Activated T-helper 1 cell treated with anti-CD3 and anti-CD28 coated beads, Interleukin-12 subunit alpha, Interleukin-12 subunit beta, Interleukin-2, Interleukin-4 antibody, amounts not matched to agents 30 ng/mL and 10 ng/mL and 1 ng/mL, durations not matched to agents 14 hours and 24 hours and 36 hours (primary cell): Measurements from ENCODE around the gene SPSB3. TPM values are rescaled to one million over a fixed set of nuclear protein-coding genes. Genes with fewer than 3 reads are reported as not detected.

Experiments used
- DNase-seq: peaks from one replicate; pipeline ENCODE4 v3.0.0; 2021; ENCODE audit warnings: low spot score
- H3K27ac Mint-ChIP-seq: one replicate; pipeline ENCODE4 v1.8.0; 2021; ENCODE audit warnings: mild to moderate bottlenecking, mixed read lengths
- H3K27me3 Mint-ChIP-seq: one replicate; pipeline ENCODE4 v1.8.0; 2022; ENCODE audit warnings: mild to moderate bottlenecking, moderate library complexity, mixed read lengths; ENCODE audit not compliant: insufficient read depth
- H3K36me3 Mint-ChIP-seq: one replicate; pipeline ENCODE4 v1.8.0; 2021; ENCODE audit warnings: low read depth, mixed read lengths
- H3K4me1 Mint-ChIP-seq: one replicate; pipeline ENCODE4 v1.8.0; 2021; ENCODE audit warnings: low read depth, mixed read lengths
- H3K4me3 Mint-ChIP-seq: one replicate; pipeline ENCODE4 v1.8.0; 2021; ENCODE audit warnings: mild to moderate bottlenecking, moderate library complexity, mixed read lengths
- H3K9me3 Mint-ChIP-seq: one replicate; pipeline ENCODE4 v1.8.0; 2021; ENCODE audit warnings: mixed read lengths
- intact Hi-C: fragments of 100-400 bp; cut with micrococcal nuclease; formaldehyde crosslinking; loops from one replicate; pipeline ENCODE4 v1.15.1; 2024
- total RNA-seq: library from RNA; stranded (reverse); gene quantifications from 2 replicates; pipeline ENCODE4 v1.2.3, GENCODE V29; 2022

SPSB3 gene
- total RNA-seq, 1 donor from 2014 or later, result 30.3 TPM

GRCh38 chr16:1820946-1821290, 38.5 kb upstream of the SPSB3 start:
- H3K27me3 Mint-ChIP-seq, result no peaks in the 10 kb centered on the region
- intact Hi-C loops, result no loop called here
- peaks cover 7% of the 10 kb centered on the region for H3K4me1 Mint-ChIP-seq
- DNase-seq, result no peak
- H3K36me3 Mint-ChIP-seq, result peaks cover 2% of the 10 kb centered on the region
- H3K27ac Mint-ChIP-seq, result no peak overlapping the region
- H3K4me3 Mint-ChIP-seq, result no peak overlapping the region
- H3K9me3 Mint-ChIP-seq, result no peaks in the 10 kb centered on the region

DNA sequence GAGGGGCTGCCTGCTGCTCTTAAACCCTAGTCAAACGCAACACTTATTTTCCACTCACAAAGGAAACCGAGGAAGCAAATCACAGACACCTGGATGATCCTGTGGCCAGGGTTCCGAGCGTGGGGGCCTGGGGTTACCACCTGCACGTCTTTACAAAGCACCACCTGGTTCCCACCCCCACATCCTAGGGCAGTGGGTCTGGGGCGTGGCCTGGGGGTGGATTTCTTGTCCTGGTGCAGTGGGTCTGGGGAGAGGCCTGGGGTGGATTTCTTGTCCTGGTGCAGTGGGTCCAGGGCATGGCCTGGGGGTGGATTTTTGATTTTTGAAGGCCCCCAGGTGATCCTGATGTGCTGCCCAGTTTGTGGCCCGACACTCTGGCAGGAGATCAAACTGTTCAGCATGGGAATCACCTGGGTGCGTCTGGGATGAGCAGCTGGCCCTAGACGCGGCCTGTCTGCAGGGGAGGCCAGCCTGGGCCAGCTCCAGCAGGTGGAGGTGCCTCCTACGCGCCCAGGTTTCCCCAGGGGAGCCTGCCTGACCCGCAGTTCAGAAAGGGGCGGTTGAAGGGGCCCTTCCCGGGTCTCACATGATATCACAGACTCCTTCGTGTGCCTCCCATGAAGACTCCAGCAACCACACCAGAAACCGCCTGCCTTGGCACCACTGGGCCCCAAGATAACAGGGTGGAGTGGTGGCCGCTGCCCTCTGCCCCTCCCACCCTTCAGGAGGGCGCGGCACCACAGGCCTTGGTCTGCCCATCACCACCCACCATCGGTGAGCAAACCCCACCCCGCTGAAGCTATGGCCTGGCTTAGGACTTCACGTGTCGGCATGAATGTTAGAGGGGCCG, 38.0 kb upstream of the SPSB3 start:
- Mint-ChIP-seq H3K36me3 (peaks cover 6% of the 10 kb centered on the region), H3K4me3 (no peak overlapping the region), H3K4me1 (peaks cover 7% of the 10 kb centered on the region), H3K27ac (no peak overlapping the region), H3K9me3 (no peaks in the 10 kb centered on the region), H3K27me3 (no peaks in the 10 kb centered on the region)
- DNase-seq, result no peak
- intact Hi-C loops, result no loop called here

- Mint-ChIP-seq H3K9me3 (no peaks in the 10 kb centered on the region), H3K27me3 (no peaks in the 10 kb centered on the region), H3K27ac (no peak overlapping the region), H3K4me3 (no peak overlapping the region), H3K36me3 (peaks cover 11% of the 10 kb centered on the region), H3K4me1 (peaks cover 5% of the 10 kb centered on the region)
- DNase-seq, result no peak
- intact Hi-C loops, result no loop called here
Measured at GRCh38 chr16:1819611-1820010, 37.2 kb upstream of the SPSB3 start.

DNA sequence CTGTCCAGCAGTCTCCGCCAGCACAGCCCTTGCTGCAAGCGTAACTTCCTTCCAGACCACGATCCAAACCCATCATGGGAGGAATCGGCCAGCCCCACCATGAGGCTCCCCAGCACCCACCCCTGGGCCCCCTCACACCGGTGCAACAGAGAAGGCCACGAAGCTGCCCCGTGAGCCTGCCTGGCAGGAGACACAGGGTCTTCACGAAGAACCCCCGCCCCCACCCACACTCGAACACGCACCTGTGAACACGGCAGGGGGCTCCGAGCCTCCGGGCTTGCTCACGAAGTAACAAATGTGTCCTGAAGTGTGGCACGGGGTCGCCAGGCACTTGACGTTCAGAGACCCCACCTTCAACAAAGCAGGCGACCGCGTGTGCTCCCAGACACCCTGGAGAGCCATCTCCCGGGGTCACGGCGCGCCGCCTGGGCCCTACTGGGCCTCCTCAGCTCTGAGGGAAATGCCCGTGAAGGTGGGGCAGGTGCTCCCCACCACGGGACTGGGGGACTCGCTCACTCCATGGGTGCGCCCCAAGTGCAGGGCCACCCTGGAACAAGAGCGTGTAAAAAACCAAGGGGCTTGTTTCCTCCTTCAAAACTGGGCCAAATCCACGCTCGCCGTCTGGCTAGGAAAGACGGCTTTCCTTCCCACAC, 36.6 kb upstream of the SPSB3 start:
- Mint-ChIP-seq H3K27ac (no peak overlapping the region), H3K36me3 (peaks cover 11% of the 10 kb centered on the region), H3K4me1 (no peaks in the 10 kb centered on the region), H3K27me3 (no peaks in the 10 kb centered on the region), H3K4me3 (no peak overlapping the region), H3K9me3 (no peaks in the 10 kb centered on the region)
- intact Hi-C loops, result no loop called here
- no peak for DNase-seq

DNA sequence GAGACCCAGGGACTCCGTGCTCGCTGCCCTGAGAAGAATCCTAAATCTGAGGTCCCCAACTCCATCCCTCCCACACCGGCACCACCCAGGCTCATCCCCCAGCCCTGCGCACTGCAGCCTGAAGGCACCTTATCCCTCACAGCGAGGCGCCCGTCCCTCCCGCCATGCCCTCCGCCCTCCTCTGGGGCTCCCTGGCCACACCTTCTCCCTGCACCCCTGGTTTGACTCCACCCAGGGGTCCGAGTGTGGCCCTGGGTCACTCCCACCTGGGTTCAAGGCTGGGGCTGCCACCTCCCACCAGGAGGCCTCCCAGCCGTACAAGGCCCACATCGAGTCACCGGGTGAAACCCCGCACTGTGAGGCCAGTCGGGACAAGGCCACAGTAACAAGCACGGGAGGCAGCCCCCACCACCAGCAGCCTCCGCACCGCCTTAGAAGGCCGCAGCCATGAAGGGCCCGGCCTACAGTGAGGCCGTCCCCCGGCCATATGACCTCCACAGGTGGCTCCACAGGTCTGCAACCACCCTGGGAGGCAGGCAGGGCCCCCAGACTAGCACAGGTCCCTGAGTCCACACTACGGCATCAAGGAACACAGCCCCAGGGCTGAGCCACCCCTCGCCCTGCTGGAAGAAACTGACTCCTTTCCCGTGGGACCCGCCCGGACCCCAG, 36.0 kb upstream of the SPSB3 start:
- no peak for DNase-seq
- intact Hi-C loops, result no loop called here
- peaks cover 3% of the 10 kb centered on the region for H3K4me1 Mint-ChIP-seq
- peaks cover 11% of the 10 kb centered on the region for H3K36me3 Mint-ChIP-seq
- H3K4me3 Mint-ChIP-seq, result no peak overlapping the region
- no peaks in the 10 kb centered on the region for H3K9me3 Mint-ChIP-seq
- no peak overlapping the region for H3K27ac Mint-ChIP-seq
- H3K27me3 Mint-ChIP-seq, result no peaks in the 10 kb centered on the region

DNA sequence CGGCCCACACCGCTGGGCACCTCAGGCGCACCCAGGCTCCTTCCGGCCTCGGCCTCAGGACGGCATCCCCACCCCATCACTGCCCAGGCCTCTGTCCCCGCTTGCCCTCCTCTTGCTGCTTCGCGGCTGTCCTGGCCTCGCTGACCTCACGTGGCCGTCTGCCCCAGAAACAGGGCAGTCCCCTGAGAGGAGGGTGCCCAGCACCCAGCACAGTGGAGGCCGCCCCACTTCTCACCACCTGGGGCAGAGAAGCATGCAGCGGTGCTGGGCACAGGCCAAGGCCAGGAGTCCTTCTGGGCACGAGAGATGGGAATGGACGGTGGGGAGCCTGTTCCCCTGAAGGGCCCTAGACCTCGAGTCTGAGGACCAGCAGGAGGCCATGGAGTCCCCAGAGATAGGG, 35.3 kb upstream of the SPSB3 start:
- intact Hi-C loops, result no loop called here
- Mint-ChIP-seq H3K27ac (no peak overlapping the region), H3K36me3 (peaks cover 14% of the 10 kb centered on the region), H3K4me3 (no peak overlapping the region), H3K9me3 (no peaks in the 10 kb centered on the region), H3K27me3 (no peaks in the 10 kb centered on the region), H3K4me1 (peaks cover 8% of the 10 kb centered on the region)
- DNase-seq, result no peak

GRCh38 chr16:1817276-1817589, 34.9 kb upstream of the SPSB3 start:
- no peak for DNase-seq
- no peak overlapping the region for H3K27ac Mint-ChIP-seq
- peaks cover 8% of the 10 kb centered on the region for H3K4me1 Mint-ChIP-seq
- H3K4me3 Mint-ChIP-seq, result no peak overlapping the region
- peaks cover 14% of the 10 kb centered on the region for H3K36me3 Mint-ChIP-seq
- H3K27me3 Mint-ChIP-seq, result no peaks in the 10 kb centered on the region
- no peaks in the 10 kb centered on the region for H3K9me3 Mint-ChIP-seq
- intact Hi-C loops, result no loop called here

- Mint-ChIP-seq H3K9me3 (no peaks in the 10 kb centered on the region), H3K27ac (no peak overlapping the region), H3K27me3 (no peaks in the 10 kb centered on the region), H3K4me3 (no peak overlapping the region), H3K4me1 (peaks cover 8% of the 10 kb centered on the region), H3K36me3 (peaks cover 14% of the 10 kb centered on the region)
- DNase-seq, result no peak
- intact Hi-C loops, result no loop called here
Measured at GRCh38 chr16:1816396-1817275, 34.3 kb upstream of the SPSB3 start.

- no peak overlapping the region for H3K27ac Mint-ChIP-seq
- H3K27me3 Mint-ChIP-seq, result no peaks in the 10 kb centered on the region
- H3K36me3 Mint-ChIP-seq, result peaks cover 14% of the 10 kb centered on the region
- H3K4me1 Mint-ChIP-seq, result peaks cover 8% of the 10 kb centered on the region
- intact Hi-C loops, result no loop called here
- no peak overlapping the region for H3K4me3 Mint-ChIP-seq
- no peaks in the 10 kb centered on the region for H3K9me3 Mint-ChIP-seq
- DNase-seq, result no peak
Measured at GRCh38 chr16:1815461-1815860, 33.1 kb upstream of the SPSB3 start.

- Mint-ChIP-seq H3K4me1 (peaks cover 8% of the 10 kb centered on the region), H3K27ac (no peak overlapping the region), H3K4me3 (no peak overlapping the region), H3K9me3 (no peaks in the 10 kb centered on the region), H3K27me3 (no peaks in the 10 kb centered on the region), H3K36me3 (peaks cover 15% of the 10 kb centered on the region)
- peak; percentile 22 for DNase-seq
- intact Hi-C loops, result loop anchor here (5.0 kb wide), 1 partner anchor 115 kb away; no protein-coding TSS in a partner anchor
Measured at GRCh38 chr16:1812732-1813163, 30.4 kb upstream of the SPSB3 start.

DNA sequence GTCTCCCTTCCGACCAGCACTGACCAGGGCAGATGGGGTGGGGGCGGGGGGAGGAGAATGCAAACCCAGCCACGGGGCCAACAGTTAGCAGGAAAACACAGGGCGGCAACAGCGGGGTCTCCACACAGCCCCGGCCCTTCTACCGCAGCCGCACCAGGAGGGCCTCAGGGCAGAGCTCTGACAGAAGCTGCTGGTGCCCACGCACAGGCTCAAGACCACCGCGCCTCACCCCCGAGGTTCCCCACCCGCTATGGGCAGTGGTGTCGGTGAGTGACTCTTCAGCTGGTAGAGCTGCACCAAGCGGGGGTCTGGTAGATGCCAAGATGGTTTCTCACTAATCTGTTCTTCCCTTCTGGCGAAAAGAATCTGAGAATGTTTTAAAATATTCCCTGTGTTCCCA, 28.2 kb upstream of the SPSB3 start:
- peaks cover 8% of the 10 kb centered on the region for H3K4me1 Mint-ChIP-seq
- peaks cover 14% of the 10 kb centered on the region for H3K36me3 Mint-ChIP-seq
- no peak for DNase-seq
- no peak overlapping the region for H3K27ac Mint-ChIP-seq
- no peaks in the 10 kb centered on the region for H3K9me3 Mint-ChIP-seq
- intact Hi-C loops, result loop anchor here (5.0 kb wide), 1 partner anchor 117 kb away; no protein-coding TSS in a partner anchor
- H3K4me3 Mint-ChIP-seq, result no peak overlapping the region
- no peaks in the 10 kb centered on the region for H3K27me3 Mint-ChIP-seq

- no peak for DNase-seq
- Mint-ChIP-seq H3K9me3 (no peaks in the 10 kb centered on the region), H3K4me3 (no peak overlapping the region), H3K4me1 (peaks cover 8% of the 10 kb centered on the region), H3K36me3 (peaks cover 10% of the 10 kb centered on the region), H3K27me3 (no peaks in the 10 kb centered on the region), H3K27ac (no peak overlapping the region)
- intact Hi-C loops, result loop anchor here (5.0 kb wide), 1 partner anchor 117 kb away; no protein-coding TSS in a partner anchor
Measured at GRCh38 chr16:1810106-1810505, 27.7 kb upstream of the SPSB3 start.
